ENCODE measurements around the gene PIAS4. TPM values are rescaled to one million over a fixed set of nuclear protein-coding genes. Genes with fewer than 3 reads are reported as not detected.

The PIAS4 gene
- total and polyA plus RNA-seq, 10 of the 15 experiments (the other 5 are each of a cell fraction or from before 2014, with no cell fraction given): 0.13 to 25.1 (median 11.3) TPM

DNA sequence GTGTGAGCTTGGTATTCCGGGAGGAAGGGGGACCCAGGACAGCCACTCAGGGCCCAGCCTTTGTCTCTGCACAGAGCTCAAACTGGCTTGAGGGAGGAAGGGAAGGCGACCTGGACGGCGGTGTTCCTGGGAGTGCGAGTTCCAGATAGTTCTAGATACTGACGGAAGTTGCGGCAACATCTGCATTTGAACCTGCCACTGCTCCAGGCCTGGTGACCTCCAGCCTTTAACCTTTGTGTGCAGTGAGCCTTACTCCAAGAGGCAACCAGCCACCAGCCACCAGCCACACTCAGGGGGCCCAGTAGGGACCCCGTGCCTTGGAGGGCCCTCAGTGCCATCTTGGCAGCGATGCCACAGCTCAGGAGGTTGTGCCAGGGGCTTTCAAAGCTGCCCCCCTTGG is 74.6 kb downstream of the PIAS4 start:
- no peak for ATAC-seq
- no peak overlapping the region for H3K27ac ChIP-seq (ENCODE audit: control insufficient read depth, insufficient read depth)
- SMC1A ChIA-PET (ENCODE audit: uncharacterized antibody, unreplicated experiment): no interaction called here
- intact Hi-C loops (cut with micrococcal nuclease; ENCODE audit: unreplicated experiment) (no loop called here), in situ Hi-C loops (cut with MboI) (no loop called here)
- no TSS peak for BruUV-seq (replicated peaks)
- no peak overlapping the region for H3K9ac ChIP-seq (ENCODE audit: control insufficient read depth, insufficient read depth, low read length)
- H3K79me2 ChIP-seq (ENCODE audit: control insufficient read depth, insufficient read depth, low read length): no peaks in the 10 kb centered on the region
- peaks cover 18% of the 10 kb centered on the region for H3K4me1 ChIP-seq (ENCODE audit: control insufficient read depth, insufficient read depth, low read length)
- no peaks in the 10 kb centered on the region for H3K27me3 ChIP-seq (replicated peaks in 1 of 2; ENCODE audit: control insufficient read depth in 2 of 2, insufficient read depth in 2 of 2, low read length in 1 of 2)
- no peak overlapping the region for H3K4me2 ChIP-seq (ENCODE audit: control insufficient read depth, insufficient read depth)
- POLR2A ChIA-PET: interaction anchor here (0.5 kb wide), 1 partner anchor 111 kb away, joined by 3 read pairs; no protein-coding TSS in a partner anchor
- H2AFZ ChIP-seq (ENCODE audit: control insufficient read depth, low read depth, low read length): no peak overlapping the region
- no peaks in the 10 kb centered on the region for H3K9me3 ChIP-seq (replicated peaks; ENCODE audit: control insufficient read depth, insufficient read depth, low read length)
- no peak for TF ChIP-seq MYC (IDR thresholded peaks at IDR 0.05; ENCODE audit: insufficient read depth, insufficient read length, insufficient replicate concordance, low read length, severe bottlenecking)
- TF ChIP-seq, protein P1, sequence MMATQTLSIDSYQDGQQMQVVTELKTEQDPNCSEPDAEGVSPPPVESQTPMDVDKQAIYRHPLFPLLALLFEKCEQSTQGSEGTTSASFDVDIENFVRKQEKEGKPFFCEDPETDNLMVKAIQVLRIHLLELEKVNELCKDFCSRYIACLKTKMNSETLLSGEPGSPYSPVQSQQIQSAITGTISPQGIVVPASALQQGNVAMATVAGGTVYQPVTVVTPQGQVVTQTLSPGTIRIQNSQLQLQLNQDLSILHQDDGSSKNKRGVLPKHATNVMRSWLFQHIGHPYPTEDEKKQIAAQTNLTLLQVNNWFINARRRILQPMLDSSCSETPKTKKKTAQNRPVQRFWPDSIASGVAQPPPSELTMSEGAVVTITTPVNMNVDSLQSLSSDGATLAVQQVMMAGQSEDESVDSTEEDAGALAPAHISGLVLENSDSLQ (IDR thresholded peaks at IDR 0.05): no peak
- TF ChIP-seq KLF5 (IDR thresholded peaks at IDR 0.05; ENCODE audit: partially characterized antibody): no peak
- TF ChIP-seq POLR2AphosphoS5 (IDR thresholded peaks at IDR 0.05; ENCODE audit: low read length): no peak
- TF ChIP-seq SUPT20H (IDR thresholded peaks at IDR 0.05; ENCODE audit: borderline replicate concordance, control insufficient read depth, low read depth, low read length): no peak
- no peak for TF ChIP-seq ZNF217 (IDR thresholded peaks at IDR 0.05)
- no peak for TF ChIP-seq STAT3 (IDR thresholded peaks at IDR 0.05; ENCODE audit: low read depth, low read length)
- TF ChIP-seq CBFB (IDR thresholded peaks at IDR 0.05; ENCODE audit: low read depth): no peak
- TF ChIP-seq CEBPB (IDR thresholded peaks at IDR 0.05; ENCODE audit: borderline replicate concordance in 1 of 2, low read depth in 2 of 2, low read length in 2 of 2): no peak
- no peak for TF ChIP-seq NR2F1 (conservative IDR thresholded peaks at IDR 0.05)
- TF ChIP-seq, protein P2, sequence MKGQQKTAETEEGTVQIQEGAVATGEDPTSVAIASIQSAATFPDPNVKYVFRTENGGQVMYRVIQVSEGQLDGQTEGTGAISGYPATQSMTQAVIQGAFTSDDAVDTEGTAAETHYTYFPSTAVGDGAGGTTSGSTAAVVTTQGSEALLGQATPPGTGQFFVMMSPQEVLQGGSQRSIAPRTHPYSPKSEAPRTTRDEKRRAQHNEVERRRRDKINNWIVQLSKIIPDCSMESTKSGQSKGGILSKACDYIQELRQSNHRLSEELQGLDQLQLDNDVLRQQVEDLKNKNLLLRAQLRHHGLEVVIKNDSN (IDR thresholded peaks at IDR 0.05; ENCODE audit: borderline replicate concordance, extremely low read length, insufficient read depth, low read depth, low read length): no peak
- RAD21 ChIA-PET (ENCODE audit: unreplicated experiment): no interaction called here
- H4K20me1 ChIP-seq (ENCODE audit: control insufficient read depth, insufficient read depth): no peaks in the 10 kb centered on the region
- DNase-seq (ENCODE audit: low read depth, low spot score): no peak
- WGBS (ENCODE audit: insufficient coverage, insufficient replicate concordance, low lambda C conversion rate, missing lambda C conversion rate): 96% methylated on average over 9 of the region's 9 CpGs
- no peaks in the 10 kb centered on the region for H3K36me3 ChIP-seq (ENCODE audit: control insufficient read depth in 2 of 2, insufficient read depth in 2 of 2, low read length in 1 of 2)
- CTCF ChIA-PET: interaction anchor here (0.6 to 1.5 kb wide), 2 partner anchors 11 to 27 kb away, joined by 3 to 4 read pairs; no protein-coding TSS in a partner anchor
- no peak overlapping the region for H3K4me3 ChIP-seq
- FAIRE-seq: no peak
